GM21515 (cell line): Measurements from ENCODE around the gene SMIM38.

Experiments used
- ATAC-seq: cut with Tn5 transposase; IDR thresholded peaks from one replicate; pipeline ENCODE4 v1.9.1; 2021; ENCODE audit not compliant: unreplicated experiment

SMIM38 gene

GRCh38 chr11:69201764-69202370 is 46.1 kb downstream of the SMIM38 start:
- no peak for ATAC-seq

- ATAC-seq = no peak
Observed at GRCh38 chr11:69202511-69203221, 46.9 kb downstream of the SMIM38 start.

GRCh38 chr11:69203381-69203780 is 47.6 kb downstream of the SMIM38 start:
- no peak for ATAC-seq

GRCh38 chr11:69203901-69204245 is 48.1 kb downstream of the SMIM38 start:
- no peak for ATAC-seq

GRCh38 chr11:69204246-69204940 is 48.7 kb downstream of the SMIM38 start:
- ATAC-seq = no peak

- ATAC-seq = no peak
Observed at GRCh38 chr11:69204941-69205742, 49.4 kb downstream of the SMIM38 start.
